GM19239 (cell line): Measurements from ENCODE around the gene LTV1.
"Not testable (repeated sequence)": the region's sequence is repeated elsewhere in the genome, so short reads cannot be mapped to it uniquely, and the experiment has no call there.

Source experiments
- DNase-seq: peaks from one replicate; pipeline ENCODE4 v3.0.0; 2011; ENCODE audit warnings: low spot score; ENCODE audit not compliant: insufficient read length
- FAIRE-seq: peaks from 2 replicates; lab custom pipeline; 2011; peaks lifted over from hg19 to GRCh38; lab: Jason Lieb, UNC

LTV1 gene, protein sequence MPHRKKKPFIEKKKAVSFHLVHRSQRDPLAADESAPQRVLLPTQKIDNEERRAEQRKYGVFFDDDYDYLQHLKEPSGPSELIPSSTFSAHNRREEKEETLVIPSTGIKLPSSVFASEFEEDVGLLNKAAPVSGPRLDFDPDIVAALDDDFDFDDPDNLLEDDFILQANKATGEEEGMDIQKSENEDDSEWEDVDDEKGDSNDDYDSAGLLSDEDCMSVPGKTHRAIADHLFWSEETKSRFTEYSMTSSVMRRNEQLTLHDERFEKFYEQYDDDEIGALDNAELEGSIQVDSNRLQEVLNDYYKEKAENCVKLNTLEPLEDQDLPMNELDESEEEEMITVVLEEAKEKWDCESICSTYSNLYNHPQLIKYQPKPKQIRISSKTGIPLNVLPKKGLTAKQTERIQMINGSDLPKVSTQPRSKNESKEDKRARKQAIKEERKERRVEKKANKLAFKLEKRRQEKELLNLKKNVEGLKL

DNA sequence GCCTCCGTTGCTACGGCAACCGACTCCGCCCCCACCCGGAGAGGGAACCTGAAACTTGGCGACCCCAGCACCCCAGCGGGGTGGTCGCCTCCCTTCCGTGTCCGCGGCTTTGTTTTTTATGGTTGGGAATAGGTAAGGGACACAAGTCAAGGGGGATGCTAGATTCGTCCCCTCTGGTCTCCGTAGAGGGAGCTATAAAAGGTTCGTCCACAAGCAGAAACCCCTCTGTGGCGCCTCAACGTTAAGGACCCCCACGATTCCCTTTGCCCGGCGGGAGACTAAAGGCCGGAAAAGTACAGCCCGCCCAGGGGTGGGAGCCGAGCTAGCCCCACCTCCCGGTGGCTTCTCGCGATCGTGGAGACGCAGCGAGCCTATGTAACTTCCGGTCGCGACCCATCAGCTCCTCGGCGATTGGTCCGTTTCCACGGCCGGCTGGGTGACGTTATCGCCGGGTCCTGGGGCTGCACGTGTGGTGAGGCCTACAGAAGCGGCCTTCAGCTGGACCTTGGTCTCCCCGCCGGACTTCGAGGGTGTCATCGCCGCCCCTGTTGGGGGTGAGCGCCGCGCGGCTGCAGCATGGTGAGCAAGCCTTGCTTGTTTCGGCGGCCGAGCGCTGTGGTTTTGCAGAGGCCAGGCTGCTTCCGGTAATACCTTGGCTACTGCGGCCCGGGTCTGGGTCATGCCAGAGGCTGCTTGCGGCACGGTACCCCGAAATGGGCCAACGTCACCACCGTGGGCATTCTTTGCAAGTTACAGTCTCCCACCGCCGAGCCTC is at the start of gene LTV1:
TSS of gene LTV1 (plus strand) at position 437 of the 775 bp plus-strand sequence. CDS start at position 577, 140 bp downstream.
- FAIRE-seq (peak; percentile 97), DNase-seq (peak; percentile 90)

DNA sequence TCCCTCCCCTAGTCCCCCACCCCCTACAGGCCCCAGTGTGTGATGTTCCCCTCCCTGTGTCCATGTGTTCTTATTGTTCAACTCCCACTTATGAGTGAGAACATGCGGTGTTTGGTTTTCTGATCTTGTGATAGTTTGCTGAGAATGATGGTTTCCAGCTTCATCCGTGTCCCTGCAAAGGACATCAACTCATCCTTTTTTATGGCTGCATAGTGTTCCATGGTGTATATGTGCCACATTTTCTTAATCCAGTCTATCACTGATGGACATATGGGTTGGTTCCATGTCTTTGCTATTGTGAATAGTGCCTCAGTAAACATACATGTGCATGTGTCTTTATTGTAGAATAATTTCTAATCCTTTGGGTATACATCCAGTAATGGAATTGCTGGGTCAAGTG is 46.6 kb upstream of the LTV1 start:
- not testable (repeated sequence) for DNase-seq, FAIRE-seq

DNA sequence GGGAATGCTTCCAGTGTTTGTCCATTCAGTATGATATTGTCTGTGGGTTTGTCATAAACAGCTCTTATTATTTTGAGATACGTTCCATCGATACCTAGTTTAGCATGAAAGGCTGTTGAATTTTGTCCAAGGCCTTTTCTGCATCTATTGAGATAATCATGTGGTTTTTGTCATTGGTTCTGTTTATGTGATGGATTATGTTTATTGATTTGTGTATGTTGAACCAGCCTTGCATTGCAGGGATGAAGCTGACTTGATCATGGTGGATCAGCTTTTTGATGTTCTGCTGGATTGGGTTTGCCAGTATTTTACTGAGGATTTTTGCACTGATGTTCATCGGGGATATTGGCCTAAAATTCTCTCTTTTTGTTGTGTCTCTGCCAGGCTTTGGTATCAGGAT is 44.7 kb upstream of the LTV1 start:
- FAIRE-seq, DNase-seq: not testable (repeated sequence)

DNA sequence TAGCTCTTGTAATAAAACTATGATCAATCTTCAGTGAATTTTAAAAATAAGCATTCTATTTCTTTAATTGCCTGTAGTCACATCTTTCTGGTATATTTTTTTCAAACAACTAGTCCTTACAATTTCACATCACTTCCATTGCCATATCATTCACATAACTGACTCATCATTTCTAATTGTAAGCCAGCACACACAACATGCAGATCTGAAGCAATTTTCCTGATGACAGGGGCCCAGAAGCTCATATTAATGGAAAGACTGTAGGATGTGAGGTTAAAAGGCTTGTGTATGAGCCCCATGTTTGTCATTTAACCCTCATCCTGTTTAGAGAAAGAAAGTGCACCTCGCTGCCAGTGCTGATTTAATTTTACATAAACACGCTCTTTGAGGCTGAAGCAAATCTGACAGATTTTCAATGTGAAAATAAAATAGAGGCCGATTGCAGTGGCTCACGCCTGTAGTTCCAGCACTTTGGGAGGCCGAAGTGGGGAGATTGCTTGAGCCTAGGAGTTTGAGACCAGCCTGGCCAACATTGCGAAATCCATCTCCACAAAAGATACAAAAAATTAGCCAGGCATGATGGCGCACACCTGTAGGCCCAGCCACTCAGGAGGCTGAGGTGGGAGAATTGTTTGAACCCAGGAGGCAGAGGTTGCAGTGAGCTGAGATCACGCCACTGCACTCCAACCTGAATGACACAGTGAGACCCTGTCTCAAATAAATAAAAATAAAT is 40.1 kb upstream of the LTV1 start:
- FAIRE-seq (no peak), DNase-seq (no peak)

DNA sequence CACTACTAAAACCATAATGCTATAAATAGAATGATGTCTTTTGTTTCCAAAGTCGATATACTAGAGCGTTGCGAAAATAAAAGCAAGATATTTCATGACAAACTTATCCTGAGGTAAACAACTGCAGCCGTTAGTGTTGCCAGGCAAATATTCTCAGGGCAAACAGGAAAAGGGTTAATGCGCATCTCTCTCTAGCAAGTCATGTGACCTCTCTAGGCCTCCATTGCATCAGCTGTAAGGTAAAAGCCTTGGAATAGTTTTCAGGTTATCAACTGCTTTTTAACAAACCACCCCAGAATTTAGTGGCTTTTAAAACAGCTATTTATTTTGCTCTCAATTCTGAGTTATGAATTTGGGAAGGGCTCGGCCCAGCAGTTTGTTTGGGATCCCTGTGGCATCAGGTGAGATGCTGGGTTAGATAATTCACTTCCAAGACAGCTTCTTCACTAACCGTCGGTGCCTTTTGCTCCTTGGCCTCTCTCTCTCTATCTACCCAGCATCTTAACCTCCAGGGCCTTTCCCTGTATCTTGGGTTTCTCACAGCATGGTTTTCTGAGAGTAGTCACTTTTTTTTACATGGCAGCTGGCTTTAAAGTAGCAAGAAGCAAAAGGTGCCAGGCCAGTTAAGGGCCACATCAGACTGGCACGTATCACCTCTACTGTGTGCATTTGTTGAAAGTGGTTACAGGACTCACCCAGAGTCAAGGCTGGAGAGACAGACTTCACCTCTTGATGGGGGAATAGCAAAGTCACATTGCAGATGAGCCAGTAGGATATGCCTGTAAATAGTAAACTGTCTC is 39.2 kb upstream of the LTV1 start:
- DNase-seq (no peak), FAIRE-seq (no peak)

DNA sequence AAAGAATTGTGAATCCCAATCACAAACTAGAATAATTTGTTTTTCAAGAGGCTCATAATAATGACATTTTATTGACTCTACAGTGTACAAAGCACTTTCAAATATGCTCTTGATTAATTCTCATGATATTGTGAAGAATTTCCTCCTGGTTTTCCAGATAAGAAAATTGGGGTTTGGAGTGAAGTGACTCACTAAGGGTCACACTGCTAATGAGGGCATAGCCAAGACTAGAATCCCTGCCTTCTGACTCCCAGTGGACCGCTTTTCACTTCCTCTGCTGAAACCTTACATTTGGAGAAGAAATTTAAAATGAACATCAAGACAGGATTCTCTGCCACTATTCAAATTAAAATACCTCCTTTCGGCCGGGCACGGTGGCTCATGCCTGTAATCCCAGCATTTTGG is 38.3 kb upstream of the LTV1 start:
- DNase-seq: no peak
- FAIRE-seq: no peak

DNA sequence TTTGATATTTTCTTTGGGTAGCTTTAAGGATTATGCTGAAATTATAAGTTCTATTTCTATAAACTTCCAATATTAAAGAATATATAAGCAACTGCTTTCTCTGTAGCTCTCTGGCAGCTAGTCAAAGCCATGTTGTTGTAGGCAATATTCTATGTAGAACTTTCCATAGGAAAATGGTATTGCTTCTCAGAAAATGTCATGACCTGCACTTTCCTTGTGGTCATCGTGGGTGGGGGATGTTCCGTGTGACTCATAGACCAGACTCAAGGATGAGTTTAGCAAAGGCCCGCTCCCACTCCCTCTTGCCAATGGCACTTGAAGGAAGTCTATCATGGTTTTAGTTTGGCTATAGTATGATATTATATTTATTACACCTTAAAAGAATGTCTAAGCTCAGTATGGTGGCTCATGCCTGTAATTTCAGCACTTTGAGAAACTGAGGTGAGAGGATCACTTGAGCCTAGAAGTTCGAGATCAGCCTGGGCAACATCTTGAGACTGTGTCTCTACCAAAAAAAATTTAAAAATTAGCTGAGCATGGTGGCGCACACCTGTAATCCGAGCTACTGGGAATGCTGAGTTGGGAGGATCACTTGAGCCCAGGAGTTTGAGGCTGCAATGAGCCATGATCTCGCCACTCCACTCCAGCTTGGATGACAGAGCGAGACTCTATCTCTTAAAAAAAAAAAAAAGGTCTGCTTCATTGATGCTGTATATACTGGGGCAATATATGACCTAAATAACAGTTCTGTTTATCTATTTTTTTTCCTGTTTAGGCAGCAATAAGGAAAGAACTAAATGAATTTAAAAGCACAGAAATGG is 36.6 kb upstream of the LTV1 start:
- DNase-seq (no peak), FAIRE-seq (no peak)

DNA sequence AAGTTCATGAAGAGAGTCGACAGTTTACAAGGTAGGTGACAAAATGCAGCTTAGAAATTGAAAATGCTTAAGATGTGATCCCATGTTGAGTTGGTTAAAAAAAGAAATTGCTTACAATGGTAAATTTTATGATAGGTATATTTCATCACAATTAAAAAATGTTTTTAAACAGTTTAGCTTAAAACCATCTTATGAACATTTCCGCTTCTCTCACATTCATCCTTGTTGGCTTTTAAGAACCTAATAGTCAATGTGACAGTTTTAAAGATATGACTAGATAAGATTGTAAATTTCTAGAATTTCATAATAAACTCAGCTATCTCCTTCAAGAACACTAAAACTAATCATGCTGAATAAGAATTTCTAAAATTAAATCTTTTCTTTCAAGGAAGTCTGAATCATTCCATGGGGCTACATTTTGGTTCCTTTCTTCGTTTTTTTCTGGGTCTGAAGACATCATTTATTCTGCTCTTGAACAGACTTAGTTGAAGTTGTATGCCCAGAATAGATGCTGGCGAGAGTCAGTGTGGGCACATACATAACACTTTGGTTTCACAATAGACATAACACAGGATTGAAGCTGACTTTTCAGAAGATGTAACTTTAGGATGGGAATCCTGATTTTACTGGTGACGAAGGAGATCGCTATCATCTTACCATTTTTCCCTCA is 35.9 kb upstream of the LTV1 start:
- DNase-seq (no peak), FAIRE-seq (no peak)

DNA sequence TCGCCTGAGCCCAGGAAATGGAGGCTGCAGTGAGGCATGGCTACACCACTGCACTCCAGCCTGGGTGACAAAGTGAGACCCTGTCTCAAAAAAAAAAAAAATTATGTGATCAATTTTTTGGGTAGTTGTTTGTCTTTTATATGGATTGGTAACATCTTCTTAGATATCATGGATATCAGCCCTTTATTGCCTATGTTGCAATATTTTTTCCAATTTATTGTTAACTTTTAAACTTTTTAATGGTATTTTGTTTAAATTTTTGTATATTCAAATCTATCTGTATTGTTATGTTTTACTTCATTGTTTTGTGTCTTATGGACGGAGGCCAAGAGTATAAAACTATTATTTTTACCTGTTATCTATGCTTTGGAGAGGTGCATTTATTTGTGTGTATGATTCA is 32.4 kb upstream of the LTV1 start:
- DNase-seq (no peak), FAIRE-seq (no peak)

DNA sequence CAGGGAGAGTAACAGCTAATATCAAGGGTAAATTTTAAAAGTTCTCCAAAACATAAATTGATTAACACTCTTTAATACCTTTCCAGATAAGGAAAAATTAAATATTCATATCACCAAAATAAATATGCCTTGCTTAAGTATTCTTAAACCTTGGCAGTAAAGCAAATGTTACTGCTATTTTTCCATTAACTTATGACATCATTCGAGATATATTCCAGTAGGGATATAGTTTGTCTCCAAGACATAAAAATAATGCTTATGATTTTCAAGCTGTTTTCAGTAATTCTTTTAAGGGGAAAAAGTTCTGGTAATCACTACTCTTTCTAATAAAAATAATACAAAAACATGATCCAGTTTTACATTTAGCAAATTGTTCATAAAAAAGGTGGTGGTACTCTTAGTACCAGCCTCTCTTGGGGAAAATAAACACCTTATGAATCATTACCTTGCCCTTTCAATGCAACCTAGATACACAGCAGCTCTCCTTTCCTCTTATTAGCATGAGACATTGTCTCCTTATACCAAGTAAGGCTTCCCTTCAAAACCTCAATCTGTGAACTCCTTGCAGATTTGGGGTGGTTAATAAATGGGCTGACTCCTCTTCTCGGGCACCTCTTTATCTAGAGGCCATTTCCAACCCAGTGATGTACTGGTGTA is 31.5 kb upstream of the LTV1 start:
- DNase-seq (no peak), FAIRE-seq (peak; percentile 18)

DNA sequence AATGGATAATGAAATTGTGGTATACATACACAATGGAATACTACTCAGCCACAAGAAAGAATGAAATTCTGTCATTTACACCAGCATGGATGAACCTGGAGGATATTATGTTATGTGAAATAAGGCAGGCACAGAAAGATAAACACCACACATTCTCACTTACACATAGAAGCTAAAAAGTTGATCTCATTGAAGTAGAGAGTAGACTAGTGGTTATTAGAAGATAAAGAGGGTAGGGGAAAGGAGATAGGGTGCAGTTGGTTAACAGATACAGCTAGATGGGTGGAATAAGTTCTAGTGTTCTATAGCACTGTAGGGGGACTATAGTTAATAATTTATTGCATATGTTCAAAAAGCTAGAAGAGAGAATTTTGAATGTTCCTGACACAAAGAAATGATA is 25.5 kb upstream of the LTV1 start:
- DNase-seq (no peak), FAIRE-seq (no peak)

DNA sequence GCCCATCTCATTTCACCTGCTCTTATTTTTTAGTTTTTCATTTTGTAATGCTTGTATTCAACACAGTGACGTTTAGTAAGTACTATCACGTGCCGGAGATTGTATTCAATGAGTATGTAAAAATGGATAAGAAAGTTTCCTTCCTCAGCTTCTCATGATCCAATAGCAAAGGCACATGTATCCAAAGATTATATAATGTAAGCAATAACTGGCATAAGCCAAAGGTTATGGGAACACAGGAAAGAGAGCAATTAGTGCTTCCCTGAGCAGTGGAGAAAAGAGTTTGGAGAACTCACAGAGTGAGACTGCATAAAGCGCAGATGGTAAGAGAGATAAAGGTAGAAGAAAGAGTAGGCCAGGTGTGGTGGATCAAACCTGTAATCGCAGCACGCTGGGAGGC is 21.8 kb upstream of the LTV1 start:
- no peak for FAIRE-seq
- DNase-seq: no peak

DNA sequence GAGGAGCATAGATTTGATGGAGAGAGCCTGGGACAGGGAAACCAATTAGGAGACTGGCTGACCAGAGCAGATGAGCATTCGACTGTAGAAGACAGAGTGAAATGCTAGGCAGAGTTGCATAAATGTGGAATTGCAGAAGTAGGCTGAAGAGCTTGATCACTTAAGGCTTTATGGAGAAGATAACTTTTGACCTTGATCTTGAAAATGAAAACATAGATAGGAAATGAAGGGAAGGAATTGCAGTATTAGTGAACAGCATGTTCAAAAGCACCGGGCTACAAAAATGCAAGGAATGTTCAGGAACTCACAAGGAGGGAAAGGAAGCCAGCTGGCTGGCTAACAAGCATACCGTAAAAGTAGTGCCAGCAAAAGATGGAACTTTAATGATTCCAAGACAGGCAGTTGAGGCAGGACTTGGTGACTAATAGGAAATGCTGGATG is 20.5 kb upstream of the LTV1 start:
- no peak for DNase-seq
- FAIRE-seq: no peak

DNA sequence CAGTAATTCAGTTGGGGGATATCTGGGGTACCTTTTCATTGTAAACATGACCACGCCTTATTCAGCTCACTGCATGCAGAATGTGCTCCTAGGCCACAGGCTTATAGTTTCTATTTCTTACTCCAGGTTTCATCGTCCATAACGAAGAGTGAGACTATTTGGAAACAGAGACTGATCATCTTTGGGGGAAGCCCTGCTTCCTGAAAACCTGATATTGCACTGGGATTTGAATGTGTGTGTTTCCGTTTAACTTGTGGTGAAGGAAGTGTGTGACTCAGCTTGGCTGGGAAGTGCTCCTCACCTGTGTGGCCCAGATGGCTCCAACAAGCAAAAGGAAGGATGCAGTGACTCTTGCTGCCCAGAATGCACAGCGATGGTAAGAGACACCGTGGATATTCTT is 19.6 kb upstream of the LTV1 start:
- DNase-seq (no peak), FAIRE-seq (no peak)

DNA sequence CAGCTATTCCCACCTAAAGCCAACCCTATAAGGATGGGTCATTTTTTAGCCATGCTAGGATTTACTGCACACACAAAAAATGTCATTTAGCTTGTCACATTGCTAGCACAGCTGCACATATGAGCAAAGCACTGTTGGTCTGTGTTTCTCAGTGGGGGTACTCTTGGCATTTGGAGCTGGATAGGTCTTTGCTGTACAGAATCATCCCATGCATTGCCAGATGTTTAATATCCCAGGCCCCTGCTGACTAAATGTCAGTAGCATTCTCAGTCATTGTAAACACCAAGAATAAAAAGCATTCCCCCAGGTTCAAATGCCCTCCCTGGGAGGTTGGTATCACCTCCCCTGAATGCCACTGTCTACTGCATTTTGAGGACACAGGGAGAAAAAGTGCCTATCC is 14.6 kb upstream of the LTV1 start:
- FAIRE-seq (no peak), DNase-seq (no peak)

DNA sequence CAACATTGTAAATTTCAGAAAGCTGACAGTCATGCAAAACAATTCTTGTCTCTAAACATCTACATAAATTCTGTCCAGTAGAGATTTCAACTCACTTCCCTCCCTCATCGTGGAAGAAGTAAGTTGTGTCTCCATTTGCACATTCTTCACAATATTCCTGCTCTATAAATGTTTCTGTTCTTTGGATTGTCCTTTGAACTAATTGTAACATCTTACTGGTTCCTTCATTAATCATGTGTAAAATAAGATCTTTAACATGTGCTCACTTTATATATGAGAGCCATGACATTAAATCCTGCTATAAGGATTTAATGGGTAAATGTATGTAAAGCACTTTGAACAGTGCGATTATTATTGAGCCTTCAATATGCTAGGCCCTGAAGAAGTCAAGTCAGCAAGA is 7.0 kb upstream of the LTV1 start:
- DNase-seq: no peak

DNA sequence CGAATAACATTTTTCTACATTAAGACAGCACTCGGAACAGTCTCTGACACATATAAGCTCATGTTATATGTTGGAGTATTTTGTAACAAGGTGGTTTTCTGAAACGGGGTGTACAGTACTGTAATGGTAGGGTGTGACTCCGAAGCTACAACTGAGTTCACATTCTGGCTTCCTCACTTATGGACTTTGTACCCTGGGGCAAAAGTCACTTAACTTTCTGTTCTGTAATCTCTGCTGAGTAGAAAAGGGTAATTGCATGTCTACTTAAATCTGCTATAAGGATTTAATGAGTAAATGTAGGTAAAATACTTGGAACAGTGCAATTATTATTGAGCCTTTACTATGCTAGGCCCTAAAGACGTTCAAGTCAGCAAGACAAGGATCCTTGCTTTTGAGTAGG is 4.7 kb upstream of the LTV1 start:
- no peak for DNase-seq
- FAIRE-seq: no peak

More for the DNA sequence above, 7.0 kb upstream of the LTV1 start:
- FAIRE-seq: no peak

DNA sequence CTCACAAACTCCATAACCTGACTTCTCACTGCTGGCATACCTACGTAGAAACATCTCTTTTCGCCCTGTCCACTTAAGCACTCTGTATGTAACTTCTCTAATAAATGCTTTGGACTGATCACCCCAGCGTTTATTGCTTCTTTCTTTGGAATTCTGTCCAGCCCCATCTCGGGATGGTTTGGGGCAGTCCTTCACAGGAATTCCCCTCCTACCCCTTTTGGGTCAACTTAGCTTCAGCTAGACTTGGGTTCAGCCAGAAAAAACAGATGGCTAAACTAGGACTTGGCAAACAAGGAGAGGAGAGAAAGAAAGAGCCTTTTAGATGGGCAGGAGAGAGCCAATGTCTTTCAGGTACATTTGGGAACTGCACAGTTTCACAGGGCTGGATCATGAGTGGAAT is 3.9 kb upstream of the LTV1 start:
- FAIRE-seq (no peak), DNase-seq (no peak)
